B cell (primary cell): ENCODE data around the gene SESTD1. TPM values are rescaled to one million over a fixed set of nuclear protein-coding genes. Genes with fewer than 3 reads are reported as not detected.

Source experiments
- ATAC-seq: fragments of 200-7000 bp; cut with Tn5 transposase; one replicate; pipeline ENCODE4 v1.10.0; 2021; ENCODE audit warnings: low read depth, mild to moderate bottlenecking, moderate number of reproducible peaks, moderate library complexity
- CTCF ChIA-PET: fragments of 350-600 bp; sonication (Branson Sonifier 250); formaldehyde crosslinking; loops from one replicate; lab custom pipeline; 2021; ENCODE audit warnings: antibody characterized with exemption, inconsistent platforms; lab: Charles Lee
- POLR2A ChIA-PET: fragments of 350-600 bp; sonication (Branson Sonifier 250); formaldehyde crosslinking; loops from one replicate; lab custom pipeline; 2021; ENCODE audit warnings: antibody characterized with exemption; lab: Charles Lee
- DNase-seq: peaks from one replicate; pipeline ENCODE4 v3.0.0; 2013
- H2AFZ ChIP-seq: 2 replicates; pipeline ENCODE4 v1.6.1; 2012; ENCODE audit warnings: mild to moderate bottlenecking, low read depth, low read length; ENCODE audit not compliant: insufficient read depth, poor library complexity, severe bottlenecking
- H3K27ac ChIP-seq, 2 donors: 1 replicate in 1 of 2; 2 replicates in 1 of 2; pipeline ENCODE4 v1.5.1; 2012 to 2013; ENCODE audit warnings: low read length in 2 of 2, mild to moderate bottlenecking in 2 of 2, moderate library complexity in 1 of 2
- H3K27me3 ChIP-seq, 4 experiments: fragments of 200-600 bp in 1 of 4; sonication (generic) in 1 of 4; replicated peaks in 1 of 4; 1 replicate in 2 of 4; 2 replicates in 2 of 4; pipeline versions ENCODE4 v1.6.1 to v1.7.0; 2013 to 2016; ENCODE audit warnings: low read length in 3 of 4, mild to moderate bottlenecking in 2 of 4, mixed read lengths in 1 of 4, moderate library complexity in 1 of 4; ENCODE audit not compliant: insufficient read depth in 4 of 4, control insufficient read depth in 3 of 4; ENCODE audit errors: control extremely low read depth in 1 of 4
- H3K36me3 ChIP-seq, 2 experiments: replicated peaks in 1 of 2; 1 replicate in 1 of 2; 2 replicates in 1 of 2; pipeline versions ENCODE4 v1.6.1 to v1.7.1; 2013; ENCODE audit warnings: low read length in 1 of 2; ENCODE audit not compliant: insufficient read depth in 2 of 2, control insufficient read depth in 1 of 2; ENCODE audit errors: control extremely low read depth in 1 of 2, extremely low read depth in 1 of 2
- H3K4me1 ChIP-seq, 2 donors: fragments of 200-600 bp in 1 of 2; sonication (generic) in 1 of 2; 1 replicate in 1 of 2; 2 replicates in 1 of 2; pipeline versions ENCODE4 v1.5.1 to v1.6.1; 2013 to 2017; ENCODE audit warnings: low read length in 2 of 2; ENCODE audit not compliant: control insufficient read depth in 2 of 2, insufficient read depth in 2 of 2
- H3K4me2 ChIP-seq: replicated peaks from 2 replicates; pipeline ENCODE3; 2012; ENCODE audit warnings: mild to moderate bottlenecking, low read depth, low read length; ENCODE audit not compliant: poor library complexity, severe bottlenecking
- H3K4me3 ChIP-seq, 5 experiments: fragments of 200-600 bp in 1 of 5; sonication (generic) in 1 of 5; 1 replicate in 3 of 5; 2 replicates in 2 of 5; pipeline versions ENCODE4 v1.5.1 to v1.7.0; 2011 to 2016; ENCODE audit warnings: low read length in 4 of 5, mild to moderate bottlenecking in 4 of 5, low read depth in 2 of 5, control low read depth in 1 of 5, moderate library complexity in 1 of 5; ENCODE audit not compliant: insufficient read depth in 1 of 5; ENCODE audit errors: control extremely low read depth in 1 of 5, extremely low read depth in 1 of 5
- H3K79me2 ChIP-seq: fragments of 200-600 bp; sonication (generic); one replicate; pipeline ENCODE4 v1.6.0; 2016; ENCODE audit warnings: low read length; ENCODE audit not compliant: control insufficient read depth, insufficient read depth
- H3K9ac ChIP-seq: fragments of 200-600 bp; sonication (generic); 2 replicates; pipeline ENCODE4 v1.6.1; 2017; ENCODE audit warnings: mild to moderate bottlenecking, low read length, moderate library complexity
- H3K9me3 ChIP-seq, 3 donors: one replicate each; pipeline versions ENCODE4 v1.6.1 to v1.7.1; 2013; ENCODE audit warnings: low read length in 2 of 3; ENCODE audit not compliant: control insufficient read depth in 2 of 3, insufficient read depth in 1 of 3; ENCODE audit errors: control extremely low read depth in 1 of 3
- H4K20me1 ChIP-seq: 2 replicates; pipeline ENCODE4 v1.6.0; 2012; ENCODE audit warnings: mild to moderate bottlenecking, low read length; ENCODE audit not compliant: insufficient read depth, control insufficient read depth, poor library complexity, severe bottlenecking
- H3K27ac Mint-ChIP-seq: one replicate; pipeline ENCODE4 v1.8.0; 2021; ENCODE audit warnings: mixed read lengths
- H3K27me3 Mint-ChIP-seq: one replicate; pipeline ENCODE4 v1.8.0; 2021; ENCODE audit warnings: mixed read lengths
- H3K4me1 Mint-ChIP-seq: one replicate; pipeline ENCODE4 v1.8.0; 2021; ENCODE audit warnings: mixed read lengths
- H3K4me3 Mint-ChIP-seq: one replicate; pipeline ENCODE4 v1.8.0; 2021; ENCODE audit warnings: mixed read lengths
- H3K9me3 Mint-ChIP-seq: one replicate; pipeline ENCODE4 v1.8.0; 2022; ENCODE audit warnings: mixed read lengths; ENCODE audit not compliant: insufficient read depth
- EZH2 ChIP-seq: IDR thresholded peaks from 2 replicates; pipeline ENCODE4 v1.6.1; 2012; ENCODE audit warnings: borderline replicate concordance, low read depth, mild to moderate bottlenecking, moderate library complexity, low read length; ENCODE audit not compliant: insufficient read depth, poor library complexity, severe bottlenecking
- WGBS: methylation state at CpG from one replicate; pipeline ENCODE4 v1.1.5; 2013; ENCODE audit warnings: missing lambda C conversion rate; ENCODE audit not compliant: insufficient coverage; 5-methylcytosine and 5-hydroxymethylcytosine counted together
- intact Hi-C: fragments of 100-400 bp; cut with micrococcal nuclease; formaldehyde crosslinking; loops from one replicate; pipeline ENCODE4 v1.10.0; 2022
- polyA plus RNA-seq: library from polyadenylated mRNA; depleted of rRNA; stranded (reverse); fragments of >200 nt; gene quantifications from 2 replicates; pipeline ENCODE4 v1.2.3, GENCODE V29; 2012
- total RNA-seq, 2 donors: library from RNA; stranded (reverse); fragments of 120-200 nt in 1 of 2; gene quantifications; 1 replicate in 1 of 2; 2 replicates in 1 of 2; pipeline versions ENCODE4 v1.2.3 to v1.2.4, GENCODE V29; 2013 to 2022
- TF ChIP-seq, protein P1 (sequence below): fragments of 200-600 bp; IDR thresholded peaks from one replicate; pipeline ENCODE4 v1.8.0; 2022; ENCODE audit warnings: antibody characterized with exemption, mild to moderate bottlenecking

Gene SESTD1
- total and polyA plus RNA-seq, 2 donors (not counting 1 experiment from before 2014, with no cell fraction given), result 52.0 to 66.1 TPM

- Histone ChIP-seq H4K20me1 (no peaks in the 10 kb centered on the region), H3K36me3 (peaks cover 6 to 40% of the 10 kb centered on the region in 2 experiments), H2AFZ (no peak overlapping the region), H3K4me1 (peaks cover 8 to 23% of the 10 kb centered on the region in 2 donors), H3K79me2 (peaks cover 11% of the 10 kb centered on the region), H3K27me3 (no peaks in the 10 kb centered on the region), H3K27ac (peak overlapping the region; percentile 37 to 82), H3K4me3 (peak overlapping the region in 2 of 5 experiments; percentile 6 to 25), H3K9me3 (peaks cover 0 to 5% (median 1%) of the 10 kb centered on the region in 3 donors), H3K9ac (peak overlapping the region; percentile 28), H3K4me2 (peak overlapping the region; percentile 51)
- intact Hi-C loops, result no loop called here
- H3K4me1 Mint-ChIP-seq, result peaks cover 29% of the 10 kb centered on the region
- no peaks in the 10 kb centered on the region for H3K27me3 Mint-ChIP-seq
- no CpG with 5 or more reads among the region's 1 CpG for WGBS
- POLR2A ChIA-PET, result no interaction called here
- DNase-seq (peak; percentile 60), ATAC-seq (peak; percentile 47)
- CTCF ChIA-PET, result no interaction called here
- peak overlapping the region; percentile 42 for H3K4me3 Mint-ChIP-seq
- peak overlapping the region; percentile 76 for H3K27ac Mint-ChIP-seq
- no peak for TF ChIP-seq EZH2
- TF ChIP-seq, protein P1, sequence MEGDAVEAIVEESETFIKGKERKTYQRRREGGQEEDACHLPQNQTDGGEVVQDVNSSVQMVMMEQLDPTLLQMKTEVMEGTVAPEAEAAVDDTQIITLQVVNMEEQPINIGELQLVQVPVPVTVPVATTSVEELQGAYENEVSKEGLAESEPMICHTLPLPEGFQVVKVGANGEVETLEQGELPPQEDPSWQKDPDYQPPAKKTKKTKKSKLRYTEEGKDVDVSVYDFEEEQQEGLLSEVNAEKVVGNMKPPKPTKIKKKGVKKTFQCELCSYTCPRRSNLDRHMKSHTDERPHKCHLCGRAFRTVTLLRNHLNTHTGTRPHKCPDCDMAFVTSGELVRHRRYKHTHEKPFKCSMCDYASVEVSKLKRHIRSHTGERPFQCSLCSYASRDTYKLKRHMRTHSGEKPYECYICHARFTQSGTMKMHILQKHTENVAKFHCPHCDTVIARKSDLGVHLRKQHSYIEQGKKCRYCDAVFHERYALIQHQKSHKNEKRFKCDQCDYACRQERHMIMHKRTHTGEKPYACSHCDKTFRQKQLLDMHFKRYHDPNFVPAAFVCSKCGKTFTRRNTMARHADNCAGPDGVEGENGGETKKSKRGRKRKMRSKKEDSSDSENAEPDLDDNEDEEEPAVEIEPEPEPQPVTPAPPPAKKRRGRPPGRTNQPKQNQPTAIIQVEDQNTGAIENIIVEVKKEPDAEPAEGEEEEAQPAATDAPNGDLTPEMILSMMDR, result no peak
- H3K9me3 Mint-ChIP-seq, result peaks cover 5% of the 10 kb centered on the region
These were observed 93.7 kb downstream of the SESTD1 start for GRCh38 chr2:179170901-179171300.

DNA sequence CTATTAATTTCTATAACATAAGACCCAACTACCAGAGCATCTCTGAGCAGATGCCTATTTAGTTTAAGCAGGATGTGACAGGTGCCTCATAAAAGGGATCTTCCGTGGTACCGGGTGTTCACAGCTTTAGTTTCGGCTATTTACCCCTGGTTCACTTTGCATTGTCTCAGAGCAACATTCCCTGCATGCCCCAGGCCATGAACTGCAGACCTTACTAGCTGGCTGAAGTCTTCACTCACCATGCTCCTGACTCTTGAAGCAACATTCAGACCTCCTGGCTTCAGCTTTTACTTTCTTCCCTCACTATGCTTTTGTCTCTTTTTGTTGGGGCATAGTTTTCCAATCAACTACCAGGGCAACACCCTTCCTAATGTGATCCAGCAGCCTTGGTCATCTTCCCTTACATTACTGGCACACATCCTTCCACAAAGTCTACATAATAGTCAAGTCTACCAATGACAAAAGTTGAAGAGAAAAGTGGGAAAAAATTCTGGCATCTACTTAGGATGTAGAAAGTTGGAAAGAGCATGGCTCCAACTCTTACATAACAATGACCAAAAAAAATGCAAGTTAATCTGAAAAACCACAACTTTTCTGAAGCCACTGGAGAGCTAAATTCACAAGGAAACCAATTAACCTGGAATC is 99.2 kb downstream of the SESTD1 start:
- 97% methylated on average over 3 of the region's 3 CpGs for WGBS

More for the DNA sequence above, 99.2 kb downstream of the SESTD1 start:
- H3K36me3 ChIP-seq, result peaks cover 12 to 31% of the 10 kb centered on the region in 2 experiments
- H3K9ac ChIP-seq, result no peak overlapping the region
- peaks cover 3% of the 10 kb centered on the region for H3K79me2 ChIP-seq
- Mint-ChIP-seq H3K9me3 (peaks cover 5% of the 10 kb centered on the region), H3K4me3 (no peak overlapping the region), H3K27me3 (no peaks in the 10 kb centered on the region), H3K27ac (no peak overlapping the region), H3K4me1 (peaks cover 11% of the 10 kb centered on the region)
- H3K9me3 ChIP-seq, result peaks cover 0 to 5% (median 1%) of the 10 kb centered on the region in 3 donors
- no peak overlapping the region for H3K27ac ChIP-seq
- peaks cover 3 to 7% of the 10 kb centered on the region in 2 donors for H3K4me1 ChIP-seq
- no peak for ATAC-seq
- H3K4me2 ChIP-seq, result no peak overlapping the region
- H3K27me3 ChIP-seq, result no peaks in the 10 kb centered on the region
- intact Hi-C loops, result no loop called here
- H4K20me1 ChIP-seq, result no peaks in the 10 kb centered on the region
- POLR2A ChIA-PET, result no interaction called here
- TF ChIP-seq, protein P1, result no peak
- CTCF ChIA-PET, result no interaction called here
- H2AFZ ChIP-seq, result no peak overlapping the region
- H3K4me3 ChIP-seq, result no peak overlapping the region
- no peak for DNase-seq
